HepG2 (cell line): ENCODE data around the gene RPP21. TPM values are rescaled to one million over a fixed set of nuclear protein-coding genes. Genes with fewer than 3 reads are reported as not detected.

ENCODE experiments used
- ATAC-seq: fragments of 200-7000 bp; cut with Tn5 transposase; 3 replicates; pipeline ENCODE4 v1.9.1; 2020; ENCODE audit warnings: mild to moderate bottlenecking, moderate library complexity
- BruUV-seq: library from RNA; stranded (reverse); fragments of 400-500 nt; replicated peaks from 2 replicates; lab custom pipeline; 2021; lab: Mats Ljungman, UMichigan
- CTCF ChIA-PET: fragments of 300-600 bp; formaldehyde crosslinking; extraction: SDS; loops from one replicate; lab custom pipeline; 2021; ENCODE audit warnings: low total read pairs, inconsistent platforms, low intra/inter-chr PET ratio; lab: Yijun Ruan, JAX
- POLR2A ChIA-PET: fragments of 350-600 bp; sonication (Branson Sonifier 250); formaldehyde crosslinking; loops from one replicate; lab custom pipeline; 2020; ENCODE audit warnings: antibody characterized with exemption, inconsistent platforms; lab: Yijun Ruan, JAX
- DNase-seq: peaks from one replicate; pipeline ENCODE4 v3.0.0-alpha.2; 2015; ENCODE audit warnings: low spot score
- FAIRE-seq: peaks from 3 replicates; lab custom pipeline; 2011; peaks lifted over from hg19 to GRCh38; lab: Jason Lieb, UNC
- H2AFZ ChIP-seq: one replicate; pipeline ENCODE4 v1.6.1; 2011; ENCODE audit warnings: low read length, inconsistent platforms
- H3K27ac ChIP-seq: fragments of 300-600 bp; 3 replicates; pipeline ENCODE4 v1.8.0; 2011; ENCODE audit warnings: mixed run types, mild to moderate bottlenecking, mixed read lengths, low read length, inconsistent platforms; ENCODE audit not compliant: insufficient read depth; ENCODE audit errors: extremely low read length
- H3K27me3 ChIP-seq, 2 experiments: fragments of 200-600 bp in 1 of 2; 2 replicates in 1 of 2; 3 replicates in 1 of 2; pipeline versions ENCODE4 v1.6.0 to v1.8.0; 2011; ENCODE audit warnings: low read length in 2 of 2, mild to moderate bottlenecking in 2 of 2, moderate library complexity in 2 of 2, inconsistent platforms in 1 of 2; ENCODE audit not compliant: insufficient read depth in 2 of 2, control insufficient read depth in 1 of 2
- H3K36me3 ChIP-seq, 2 experiments: fragments of 200-600 bp in 1 of 2; replicated peaks in 1 of 2; 2 replicates in 1 of 2; 3 replicates in 1 of 2; pipeline versions ENCODE4 v1.5.1 to v1.8.0; 2011; ENCODE audit warnings: low read length in 2 of 2, inconsistent platforms in 1 of 2; ENCODE audit not compliant: insufficient read depth in 2 of 2, control insufficient read depth in 1 of 2
- H3K4me1 ChIP-seq: 2 replicates; pipeline ENCODE4 v1.5.1; 2012; ENCODE audit warnings: low read length, inconsistent platforms; ENCODE audit not compliant: insufficient read depth
- H3K4me2 ChIP-seq: 2 replicates; pipeline ENCODE4 v1.6.0; 2011; ENCODE audit warnings: low read depth, low read length, inconsistent platforms
- H3K4me3 ChIP-seq, 3 experiments: fragments of 200-600 bp in 1 of 3; sonication (generic), shearing (Covaris generic) in 1 of 3; replicated peaks in 1 of 3; 2 replicates each; pipeline ENCODE4 v1.5.1; 2011 to 2016; ENCODE audit warnings: low read length in 3 of 3, inconsistent platforms in 2 of 3, low read depth in 2 of 3, mild to moderate bottlenecking in 2 of 3, control low read depth in 1 of 3, mixed read lengths in 1 of 3; ENCODE audit not compliant: insufficient read depth in 1 of 3
- H3K79me2 ChIP-seq: one replicate; pipeline ENCODE4 v1.6.1; 2011; ENCODE audit warnings: low read length, inconsistent platforms; ENCODE audit not compliant: insufficient read depth
- H3K9ac ChIP-seq: 2 replicates; pipeline ENCODE4 v1.6.0; 2011; ENCODE audit warnings: mild to moderate bottlenecking, low read depth, low read length, inconsistent platforms; ENCODE audit not compliant: insufficient read depth
- H3K9me3 ChIP-seq: 2 replicates; pipeline ENCODE4 v1.5.1; 2012; ENCODE audit warnings: mild to moderate bottlenecking, low read length
- H4K20me1 ChIP-seq: 2 replicates; pipeline ENCODE4 v1.6.0; 2011; ENCODE audit warnings: inconsistent platforms, mild to moderate bottlenecking, low read length, moderate library complexity; ENCODE audit not compliant: insufficient read depth
- JUN ChIP-seq: sonication (generic); formaldehyde crosslinking; IDR thresholded peaks from 2 replicates; pipeline ENCODE4 v1.4.0; 2020; ENCODE audit warnings: mild to moderate bottlenecking, missing genetic modification reagents
- MAFG ChIP-seq: sonication (generic); formaldehyde crosslinking; IDR thresholded peaks from 2 replicates; pipeline ENCODE4 v1.5.1; 2020; ENCODE audit warnings: mild to moderate bottlenecking, missing genetic modification reagents
- NFATC3 ChIP-seq: sonication (generic); formaldehyde crosslinking; IDR thresholded peaks from 2 replicates; pipeline ENCODE4 v1.5.1; 2020; ENCODE audit warnings: mild to moderate bottlenecking, missing genetic modification reagents
- RARG ChIP-seq: sonication (generic); formaldehyde crosslinking; IDR thresholded peaks from 2 replicates; pipeline ENCODE4 v1.4.0; 2020; ENCODE audit warnings: low read depth, mild to moderate bottlenecking, missing genetic modification reagents
- TGIF2 ChIP-seq: IDR thresholded peaks from 2 replicates; pipeline ENCODE4 v1.6.1; 2016; ENCODE audit warnings: control low read depth, missing compliant biosample characterization
- ZBTB3 ChIP-seq: sonication (generic); formaldehyde crosslinking; IDR thresholded peaks from 2 replicates; pipeline ENCODE4 v1.4.0; 2020; ENCODE audit warnings: low read depth, mild to moderate bottlenecking, moderate library complexity, missing genetic modification reagents, borderline replicate concordance
- ZNF282 ChIP-seq: fragments of 450-650 bp; IDR thresholded peaks from 2 replicates; pipeline ENCODE4 v1.6.1; 2018; ENCODE audit not compliant: partially characterized antibody
- ZNF550 ChIP-seq: sonication (generic); formaldehyde crosslinking; IDR thresholded peaks from 2 replicates; pipeline ENCODE4 v1.4.0; 2020; ENCODE audit warnings: mild to moderate bottlenecking, missing genetic modification reagents, borderline replicate concordance
- WGBS: methylation state at CpG from one replicate; pipeline ENCODE4 v1.1.6; 2017; ENCODE audit warnings: low lambda C conversion rate; 5-methylcytosine and 5-hydroxymethylcytosine counted together
- in situ Hi-C: cut with HindIII; loops from 2 replicates; pipeline ENCODE4 v1.10.0; 2017; ENCODE audit warnings: low pct_unique_long_range_greater_than_20kb; ENCODE audit not compliant: extremely low pct_ligation_motif_present
- intact Hi-C: fragments of 100-400 bp; cut with micrococcal nuclease; formaldehyde crosslinking; loops from one replicate; pipeline ENCODE4 v1.10.0; 2022; ENCODE audit not compliant: unreplicated experiment
- polyA plus RNA-seq, 8 experiments: library from polyadenylated mRNA; depleted of rRNA in 3 of 8; stranded (reverse) in 7 of 8; unstranded in 1 of 8; fragments of >200 nt; fragmentation: Illumina TruSeq in 4 of 8; extraction: Trizol in 4 of 8; gene quantifications; 2 replicates each; pipeline versions ENCODE4 v1.2.1 to v1.2.3, GENCODE V29; 2011 to 2016; ENCODE audit warnings: low read depth in 4 of 8, missing spikeins in 1 of 8, mixed read lengths in 1 of 8; ENCODE audit not compliant: insufficient read depth in 1 of 8
- total RNA-seq, 5 experiments: library from RNA; depleted of rRNA; stranded (reverse); fragments of >200 nt; fragmentation: Illumina TruSeq; extraction: Trizol; gene quantifications; 2 replicates each; pipeline ENCODE4 v1.2.3, GENCODE V29; 2016; ENCODE audit warnings: low read depth in 1 of 5
- TF ChIP-seq, protein P1 (sequence below): sonication (generic); formaldehyde crosslinking; IDR thresholded peaks from 2 replicates; pipeline ENCODE4 v1.4.0; 2020; ENCODE audit warnings: mild to moderate bottlenecking, missing genetic modification reagents, borderline replicate concordance
- TF ChIP-seq, protein P2 (sequence below): sonication (generic); formaldehyde crosslinking; IDR thresholded peaks from 2 replicates; pipeline ENCODE4 v1.4.0; 2020; ENCODE audit warnings: missing genetic modification reagents
- TF ChIP-seq, protein P3 (sequence below): sonication (generic); formaldehyde crosslinking; conservative IDR thresholded peaks from 2 replicates; pipeline ENCODE4 v1.8.0; 2022; ENCODE audit warnings: missing genetic modification reagents

RPP21 gene
- total and polyA plus RNA-seq, 2 of the 13 experiments (the other 11 are each of a cell fraction or from before 2014, with no cell fraction given) = 53.1 to 72.3 TPM

DNA sequence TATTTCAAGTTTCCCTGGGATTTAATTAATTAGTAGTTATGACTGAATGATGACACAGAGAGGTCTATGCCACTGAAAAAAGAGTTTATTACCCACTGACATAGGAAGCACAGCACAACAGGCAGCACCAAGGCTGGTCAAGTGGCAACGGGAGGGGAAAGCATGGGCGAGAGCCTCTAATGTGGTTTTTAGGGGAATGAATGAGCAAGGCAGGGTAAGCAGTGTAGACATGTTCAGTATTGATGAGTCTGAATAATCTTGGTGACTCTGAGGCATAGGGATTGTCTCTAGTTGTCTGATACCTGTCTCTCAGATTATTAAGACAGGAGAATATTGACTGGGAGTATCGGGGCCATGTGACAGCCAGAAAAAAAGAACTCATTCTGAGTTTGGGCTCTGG lies 46.3 kb downstream of the RPP21 start:
- Histone ChIP-seq H3K79me2 (no peaks in the 10 kb centered on the region), H3K9ac (no peak overlapping the region), H3K27me3 (peaks cover 6 to 47% of the 10 kb centered on the region in 2 experiments), H3K4me2 (no peak overlapping the region), H3K36me3 (no peaks in the 10 kb centered on the region), H3K27ac (no peak overlapping the region), H3K9me3 (no peaks in the 10 kb centered on the region), H4K20me1 (no peaks in the 10 kb centered on the region; the same call in 1 of the 2 replicates), H3K4me3 (no peak overlapping the region), H3K4me1 (no peaks in the 10 kb centered on the region), H2AFZ (no peak overlapping the region)
- POLR2A ChIA-PET = no interaction called here
- TF ChIP-seq ZBTB3 (no peak), RARG (no peak), ZNF550 (CRISPR knock-in tag) (no peak), JUN (CRISPR knock-in tag) (no peak), ZNF282 (no peak), NFATC3 (CRISPR knock-in tag) (no peak), MAFG (CRISPR knock-in tag) (no peak), TGIF2 (no peak)
- TF ChIP-seq, protein P1, sequence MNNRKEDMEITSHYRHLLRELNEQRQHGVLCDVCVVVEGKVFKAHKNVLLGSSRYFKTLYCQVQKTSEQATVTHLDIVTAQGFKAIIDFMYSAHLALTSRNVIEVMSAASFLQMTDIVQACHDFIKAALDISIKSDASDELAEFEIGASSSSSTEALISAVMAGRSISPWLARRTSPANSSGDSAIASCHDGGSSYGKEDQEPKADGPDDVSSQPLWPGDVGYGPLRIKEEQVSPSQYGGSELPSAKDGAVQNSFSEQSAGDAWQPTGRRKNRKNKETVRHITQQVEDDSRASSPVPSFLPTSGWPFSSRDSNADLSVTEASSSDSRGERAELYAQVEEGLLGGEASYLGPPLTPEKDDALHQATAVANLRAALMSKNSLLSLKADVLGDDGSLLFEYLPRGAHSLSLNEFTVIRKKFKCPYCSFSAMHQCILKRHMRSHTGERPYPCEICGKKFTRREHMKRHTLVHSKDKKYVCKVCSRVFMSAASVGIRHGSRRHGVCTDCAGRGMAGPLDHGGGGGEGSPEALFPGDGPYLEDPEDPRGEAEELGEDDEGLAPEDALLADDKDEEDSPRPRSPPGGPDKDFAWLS (CRISPR knock-in tag) = no peak
- TF ChIP-seq, protein P2, sequence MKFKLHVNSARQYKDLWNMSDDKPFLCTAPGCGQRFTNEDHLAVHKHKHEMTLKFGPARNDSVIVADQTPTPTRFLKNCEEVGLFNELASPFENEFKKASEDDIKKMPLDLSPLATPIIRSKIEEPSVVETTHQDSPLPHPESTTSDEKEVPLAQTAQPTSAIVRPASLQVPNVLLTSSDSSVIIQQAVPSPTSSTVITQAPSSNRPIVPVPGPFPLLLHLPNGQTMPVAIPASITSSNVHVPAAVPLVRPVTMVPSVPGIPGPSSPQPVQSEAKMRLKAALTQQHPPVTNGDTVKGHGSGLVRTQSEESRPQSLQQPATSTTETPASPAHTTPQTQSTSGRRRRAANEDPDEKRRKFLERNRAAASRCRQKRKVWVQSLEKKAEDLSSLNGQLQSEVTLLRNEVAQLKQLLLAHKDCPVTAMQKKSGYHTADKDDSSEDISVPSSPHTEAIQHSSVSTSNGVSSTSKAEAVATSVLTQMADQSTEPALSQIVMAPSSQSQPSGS (CRISPR knock-in tag) = no peak
- TF ChIP-seq, protein P3, sequence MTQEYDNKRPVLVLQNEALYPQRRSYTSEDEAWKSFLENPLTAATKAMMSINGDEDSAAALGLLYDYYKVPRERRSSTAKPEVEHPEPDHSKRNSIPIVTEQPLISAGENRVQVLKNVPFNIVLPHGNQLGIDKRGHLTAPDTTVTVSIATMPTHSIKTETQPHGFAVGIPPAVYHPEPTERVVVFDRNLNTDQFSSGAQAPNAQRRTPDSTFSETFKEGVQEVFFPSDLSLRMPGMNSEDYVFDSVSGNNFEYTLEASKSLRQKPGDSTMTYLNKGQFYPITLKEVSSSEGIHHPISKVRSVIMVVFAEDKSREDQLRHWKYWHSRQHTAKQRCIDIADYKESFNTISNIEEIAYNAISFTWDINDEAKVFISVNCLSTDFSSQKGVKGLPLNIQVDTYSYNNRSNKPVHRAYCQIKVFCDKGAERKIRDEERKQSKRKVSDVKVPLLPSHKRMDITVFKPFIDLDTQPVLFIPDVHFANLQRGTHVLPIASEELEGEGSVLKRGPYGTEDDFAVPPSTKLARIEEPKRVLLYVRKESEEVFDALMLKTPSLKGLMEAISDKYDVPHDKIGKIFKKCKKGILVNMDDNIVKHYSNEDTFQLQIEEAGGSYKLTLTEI (CRISPR knock-in tag) = no peak
- no TSS peak for BruUV-seq
- no peak for ATAC-seq
- CTCF ChIA-PET = no interaction called here
- no peak for FAIRE-seq
- WGBS = 11% methylated on average over 3 of the region's 3 CpGs
- intact Hi-C loops = no loop called here
- no peak for DNase-seq
- in situ Hi-C loops = no loop called here
